Occipital lobe (tissue), 2 donors: ENCODE measurements around the gene DYRK1A. TPM values are rescaled to one million over a fixed set of nuclear protein-coding genes. Genes with fewer than 3 reads are reported as not detected.

Experiments used
- DNase-seq: peaks from one replicate; lab custom pipeline; 2025; lab: John Stamatoyannopoulos, UW
- total RNA-seq: library from RNA; depleted of rRNA; stranded (reverse); fragments of >200 nt; gene quantifications from one replicate; pipeline ENCODE4 v1.2.3, GENCODE V29; 2014

DYRK1A gene
- total RNA-seq, 1 donor from 2014 or later, result 174 TPM

- DNase-seq, result peak; percentile 41
Observed at GRCh38 chr21:37365517-37366481, 774 bp upstream of the DYRK1A start.

- DNase-seq, result no peak
Observed at GRCh38 chr21:37367336-37367702, 746 bp downstream of the DYRK1A start.

GRCh38 chr21:37367703-37368540 is 1.3 kb downstream of the DYRK1A start:
- DNase-seq, result peak; percentile 31

GRCh38 chr21:37368541-37369279 is 2.1 kb downstream of the DYRK1A start:
- DNase-seq, result no peak

DNA sequence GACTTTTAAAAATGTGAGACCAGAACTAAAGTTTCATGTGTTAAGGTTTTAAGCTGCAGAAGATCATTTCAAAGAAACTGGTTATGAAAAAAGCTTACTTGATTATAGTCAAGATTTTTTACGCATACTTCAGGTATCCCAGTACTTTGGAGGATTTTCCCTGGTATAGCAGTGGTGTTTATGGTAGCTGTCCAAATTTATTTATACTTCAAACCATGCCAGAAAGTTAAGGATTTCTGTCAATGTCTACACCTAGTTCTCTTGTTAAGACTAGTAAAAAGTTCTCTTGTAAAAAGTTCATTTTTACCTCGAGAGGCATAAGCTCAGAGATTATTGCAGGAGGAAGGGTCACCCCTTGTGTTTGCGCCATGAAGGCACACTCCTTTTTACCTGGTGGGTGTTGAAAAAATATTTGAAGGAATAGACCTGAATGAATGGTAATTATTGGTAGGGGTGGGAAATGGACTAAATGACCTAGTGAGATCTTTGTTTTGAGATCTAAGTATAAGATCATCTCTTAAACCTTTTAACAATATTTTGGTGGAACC is 2.8 kb downstream of the DYRK1A start:
- DNase-seq, result no peak

GRCh38 chr21:37370152-37371040 is 3.8 kb downstream of the DYRK1A start:
- no peak for DNase-seq

GRCh38 chr21:37371041-37371397 is 4.4 kb downstream of the DYRK1A start:
- DNase-seq, result no peak

DNA sequence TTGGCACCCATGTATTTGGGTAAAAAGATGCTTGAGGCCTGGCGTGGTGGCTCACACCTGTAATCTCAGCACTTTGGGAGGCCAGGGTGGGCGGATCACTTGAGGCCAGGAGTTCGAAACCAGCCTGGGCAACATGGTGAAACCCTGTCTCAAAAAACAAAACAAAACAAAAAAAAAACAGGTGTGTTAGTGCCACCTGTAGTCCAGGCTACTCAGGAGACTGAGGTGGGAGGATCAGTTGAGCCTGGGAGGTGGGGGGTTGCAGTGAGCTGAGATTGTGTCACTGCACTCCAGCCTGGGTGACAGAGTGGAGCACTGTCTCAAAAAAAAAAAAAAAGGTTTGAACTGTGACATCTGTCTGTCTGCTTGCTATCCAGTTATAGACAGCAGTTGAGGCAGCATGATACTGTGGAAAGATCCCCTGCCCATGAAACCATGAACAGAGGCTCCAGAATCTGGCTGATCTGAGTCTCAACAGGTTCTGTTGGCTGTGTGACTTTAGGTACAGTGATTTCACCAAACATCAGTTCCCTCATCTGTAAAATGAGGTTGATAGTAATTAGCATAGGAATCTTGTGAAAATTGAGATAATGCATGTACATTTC is 5.7 kb downstream of the DYRK1A start:
- no peak for DNase-seq

DNA sequence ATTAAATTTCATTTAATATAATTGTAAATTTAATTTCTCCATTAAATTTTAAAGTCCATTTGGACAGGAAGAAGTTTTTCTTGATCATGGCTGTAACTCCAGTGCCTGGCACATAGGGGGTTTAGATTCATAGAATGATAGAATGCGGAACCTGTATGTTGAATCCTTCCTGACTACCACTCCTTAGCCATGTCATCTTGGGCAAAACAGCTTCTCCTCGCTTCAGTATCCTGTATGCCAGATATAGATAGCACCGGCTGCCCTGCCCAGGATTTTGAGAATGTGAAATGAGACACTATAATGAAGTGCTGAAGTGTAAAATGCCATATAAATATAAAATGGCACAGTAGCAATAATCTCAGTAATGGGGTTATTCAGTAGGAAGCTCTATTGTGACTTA is 6.4 kb downstream of the DYRK1A start:
- no peak for DNase-seq

- no peak for DNase-seq
Observed at GRCh38 chr21:37373539-37373938, 7.0 kb downstream of the DYRK1A start.

- DNase-seq, result no peak
Observed at GRCh38 chr21:37374027-37374426, 7.5 kb downstream of the DYRK1A start.

- DNase-seq, result no peak
Observed at GRCh38 chr21:37375866-37376574, 9.4 kb downstream of the DYRK1A start.

DNA sequence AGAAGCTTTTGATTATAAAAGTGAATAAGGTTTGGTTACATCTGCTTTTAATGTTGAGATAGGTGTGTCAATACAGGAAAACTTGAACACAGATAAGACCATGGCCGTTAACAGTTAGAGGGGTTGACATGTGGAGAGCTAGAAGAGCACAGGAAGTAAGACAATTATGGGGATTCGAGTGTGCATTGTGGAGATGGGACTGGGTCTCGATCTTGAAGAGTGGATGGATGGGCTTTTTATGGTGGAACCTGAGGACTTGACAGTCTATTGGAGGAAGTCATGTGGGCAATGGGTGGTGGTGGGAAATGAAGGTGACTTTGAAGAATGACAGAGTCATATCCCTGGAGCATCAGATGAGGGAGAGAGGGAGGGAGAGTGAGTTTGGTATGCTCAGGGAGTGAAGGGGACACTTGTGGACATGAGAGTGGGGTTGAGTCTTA is 12.1 kb downstream of the DYRK1A start:
- no peak for DNase-seq

- no peak for DNase-seq
Observed at GRCh38 chr21:37380349-37381323, 14.1 kb downstream of the DYRK1A start.

DNA sequence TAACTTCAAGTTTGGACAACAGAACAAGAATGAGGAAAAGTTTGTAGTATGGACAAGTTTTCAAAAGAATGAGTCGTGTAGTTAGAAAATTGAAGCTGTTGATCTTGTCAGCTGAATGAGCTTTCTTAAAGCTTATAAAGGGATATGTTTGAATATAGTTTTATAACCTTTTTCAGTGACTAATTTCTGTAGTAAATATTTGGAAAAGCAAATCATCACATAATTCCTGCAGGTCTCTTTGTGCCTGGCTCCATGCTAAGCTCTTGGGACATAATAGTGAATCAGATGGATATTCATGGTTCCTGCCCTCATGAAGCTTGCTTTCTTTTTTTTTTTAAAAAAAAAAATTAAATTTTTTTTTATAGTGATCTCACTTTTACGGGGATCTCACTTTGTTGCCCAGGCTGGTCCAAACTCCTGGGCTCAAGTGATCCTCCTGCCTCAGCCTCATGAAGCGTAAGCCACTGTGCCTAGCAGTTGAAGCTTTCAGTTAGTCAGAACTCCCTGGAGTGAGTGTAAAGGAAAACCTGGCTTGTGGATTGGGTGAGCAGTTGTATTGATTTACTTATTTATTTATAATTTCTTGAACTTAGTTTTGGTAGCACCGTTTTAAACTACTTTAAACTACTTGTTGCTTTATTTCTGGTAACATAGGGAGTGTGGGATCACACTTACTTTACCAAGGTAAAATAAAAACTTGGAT is 15.5 kb downstream of the DYRK1A start:
- no peak for DNase-seq

DNA sequence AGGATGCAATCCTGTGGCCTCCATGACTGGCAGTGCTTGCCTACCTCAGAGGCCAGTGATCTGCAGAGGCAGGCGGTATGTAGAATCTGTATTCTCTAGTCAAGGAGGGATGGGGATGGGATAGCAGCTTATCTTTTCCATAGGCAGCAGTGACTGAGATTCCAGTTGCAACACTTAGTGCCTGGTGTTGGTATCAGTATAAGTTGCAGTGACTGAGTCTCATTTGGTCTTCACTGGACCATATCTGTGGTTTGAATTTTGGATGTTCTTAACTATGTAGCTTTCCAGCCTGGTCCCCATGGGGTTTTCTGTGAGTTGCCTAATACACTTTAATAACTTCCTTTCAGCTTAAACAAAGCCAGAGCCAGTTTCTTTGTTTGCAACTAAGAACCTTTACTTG is 16.5 kb downstream of the DYRK1A start:
- DNase-seq, result no peak

DNA sequence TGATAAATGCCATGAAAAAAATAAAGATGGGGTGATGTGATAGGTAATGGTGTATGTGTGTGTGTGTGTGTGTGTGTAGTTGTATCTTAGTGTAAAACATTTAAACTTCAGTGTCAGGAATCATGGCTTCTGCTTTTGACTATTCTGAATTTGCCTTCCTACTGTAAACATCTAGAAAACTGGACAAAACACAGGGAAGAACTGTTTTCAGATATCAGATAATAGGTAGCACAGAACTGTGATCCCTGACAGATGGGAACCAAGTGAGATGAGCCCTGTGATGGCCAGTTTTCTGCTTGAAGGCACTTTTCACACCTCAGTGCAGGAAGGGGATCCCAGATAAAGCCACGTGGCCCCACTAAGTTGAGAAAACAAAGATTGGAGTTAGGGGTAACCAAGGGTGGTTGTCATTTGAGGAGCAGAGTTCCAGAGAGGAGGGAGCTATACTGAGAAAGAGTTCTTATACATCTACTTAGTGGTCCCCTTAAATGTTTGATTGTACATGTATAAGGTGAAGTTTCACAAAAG is 17.3 kb downstream of the DYRK1A start:
- no peak for DNase-seq
